ENCODE measurements around the gene PLA2G6.

Gene PLA2G6

GRCh38 chr22:38141217-38141973 lies 40.2 kb downstream of the PLA2G6 start:
- H3K4me1 ChIP-seq (ENCODE audit: control extremely low read depth in 1 of 4, control insufficient read depth in 4 of 4, insufficient read depth in 4 of 4, low read length in 3 of 4), result peaks cover 0 to 11% (median 0%) of the 10 kb centered on the region in 4 experiments
- POLR2A ChIA-PET, result no interaction called here
- H3K4me3 ChIP-seq (ENCODE audit: control insufficient read depth in 1 of 7, extremely low read depth in 1 of 7, insufficient read depth in 4 of 7, low read depth in 2 of 7, low read length in 6 of 7), result no peak overlapping the region
- CTCF ChIA-PET, result interaction anchor here (0.8 to 1.9 kb wide), 3 partner anchors 10 to 68 kb away, joined by 4 to 5 read pairs (median 4); no protein-coding TSS in a partner anchor
- DNase-seq, result no peak
- no peak overlapping the region for H3K27ac ChIP-seq (ENCODE audit: insufficient read depth in 1 of 2, low read depth in 1 of 2, low read length in 2 of 2, poor library complexity in 1 of 2, severe bottlenecking in 2 of 2)
- no peaks in the 10 kb centered on the region for H3K9me3 ChIP-seq (ENCODE audit: control extremely low read depth in 1 of 5, control insufficient read depth in 4 of 5, insufficient read depth in 2 of 5, low read depth in 1 of 5, low read length in 4 of 5)
- H3K27me3 ChIP-seq (replicated peaks in 2 of 5; ENCODE audit: control insufficient read depth in 4 of 5, insufficient read depth in 5 of 5, low read length in 4 of 5), result no peaks in the 10 kb centered on the region
- peaks cover 3 to 47% (median 9%) of the 10 kb centered on the region in 4 experiments for H3K36me3 ChIP-seq (ENCODE audit: control insufficient read depth in 4 of 4, insufficient read depth in 4 of 4, low read length in 3 of 4)
- WGBS (ENCODE audit: insufficient coverage), result 98% methylated on average over 14 of the region's 16 CpGs

GRCh38 chr22:38139901-38140300 lies 41.7 kb downstream of the PLA2G6 start:
- H3K9me3 ChIP-seq (ENCODE audit: control extremely low read depth in 1 of 5, control insufficient read depth in 4 of 5, insufficient read depth in 2 of 5, low read depth in 1 of 5, low read length in 4 of 5), result no peaks in the 10 kb centered on the region
- no peak overlapping the region for H3K4me3 ChIP-seq (ENCODE audit: control insufficient read depth in 1 of 7, extremely low read depth in 1 of 7, insufficient read depth in 4 of 7, low read depth in 2 of 7, low read length in 6 of 7)
- peaks cover 0 to 11% (median 0%) of the 10 kb centered on the region in 4 experiments for H3K4me1 ChIP-seq (ENCODE audit: control extremely low read depth in 1 of 4, control insufficient read depth in 4 of 4, insufficient read depth in 4 of 4, low read length in 3 of 4)
- DNase-seq, result no peak
- POLR2A ChIA-PET, result no interaction called here
- H3K36me3 ChIP-seq (ENCODE audit: control insufficient read depth in 4 of 4, insufficient read depth in 4 of 4, low read length in 3 of 4), result peaks cover 2 to 54% (median 9%) of the 10 kb centered on the region in 4 experiments
- 95% methylated on average over 4 of the region's 11 CpGs for WGBS (ENCODE audit: insufficient coverage)
- H3K27ac ChIP-seq (ENCODE audit: insufficient read depth in 1 of 2, low read depth in 1 of 2, low read length in 2 of 2, poor library complexity in 1 of 2, severe bottlenecking in 2 of 2), result no peak overlapping the region
- CTCF ChIA-PET, result interaction anchor here (0.8 to 1.9 kb wide), 3 partner anchors 11 to 67 kb away, joined by 3 to 5 read pairs (median 4); no protein-coding TSS in a partner anchor
- no peaks in the 10 kb centered on the region for H3K27me3 ChIP-seq (replicated peaks in 2 of 5; ENCODE audit: control insufficient read depth in 4 of 5, insufficient read depth in 5 of 5, low read length in 4 of 5)

- CTCF ChIA-PET, result interaction anchor here (0.8 kb wide), 1 partner anchor 10 kb away, joined by 4 read pairs; no protein-coding TSS in a partner anchor
- no peaks in the 10 kb centered on the region for H3K27me3 ChIP-seq (replicated peaks in 2 of 5; ENCODE audit: control insufficient read depth in 4 of 5, insufficient read depth in 5 of 5, low read length in 4 of 5)
- peaks cover 0 to 11% (median 0%) of the 10 kb centered on the region in 4 experiments for H3K4me1 ChIP-seq (ENCODE audit: control extremely low read depth in 1 of 4, control insufficient read depth in 4 of 4, insufficient read depth in 4 of 4, low read length in 3 of 4)
- WGBS (ENCODE audit: insufficient coverage), result 100% methylated on average over 4 of the region's 5 CpGs
- no peak for DNase-seq
- no peak overlapping the region for H3K4me3 ChIP-seq (ENCODE audit: control insufficient read depth in 1 of 7, extremely low read depth in 1 of 7, insufficient read depth in 4 of 7, low read depth in 2 of 7, low read length in 6 of 7)
- POLR2A ChIA-PET, result no interaction called here
- H3K9me3 ChIP-seq (ENCODE audit: control extremely low read depth in 1 of 5, control insufficient read depth in 4 of 5, insufficient read depth in 2 of 5, low read depth in 1 of 5, low read length in 4 of 5), result no peaks in the 10 kb centered on the region
- H3K27ac ChIP-seq (ENCODE audit: insufficient read depth in 1 of 2, low read depth in 1 of 2, low read length in 2 of 2, poor library complexity in 1 of 2, severe bottlenecking in 2 of 2), result no peak overlapping the region
- peaks cover 2 to 58% (median 11%) of the 10 kb centered on the region in 4 experiments for H3K36me3 ChIP-seq (ENCODE audit: control insufficient read depth in 4 of 4, insufficient read depth in 4 of 4, low read length in 3 of 4)
These were observed 42.7 kb downstream of the PLA2G6 start for GRCh38 chr22:38138961-38139360.

- DNase-seq, result no peak
- peaks cover 0 to 5% (median 0%) of the 10 kb centered on the region in 4 experiments for H3K4me1 ChIP-seq (ENCODE audit: control extremely low read depth in 1 of 4, control insufficient read depth in 4 of 4, insufficient read depth in 4 of 4, low read length in 3 of 4)
- H3K36me3 ChIP-seq (ENCODE audit: control insufficient read depth in 4 of 4, insufficient read depth in 4 of 4, low read length in 3 of 4), result peaks cover 5 to 61% (median 14%) of the 10 kb centered on the region in 4 experiments
- H3K4me3 ChIP-seq (ENCODE audit: control insufficient read depth in 1 of 7, extremely low read depth in 1 of 7, insufficient read depth in 4 of 7, low read depth in 2 of 7, low read length in 6 of 7), result no peak overlapping the region
- POLR2A ChIA-PET, result no interaction called here
- 98% methylated on average over 8 of the region's 9 CpGs for WGBS (ENCODE audit: insufficient coverage)
- no peak overlapping the region for H3K27ac ChIP-seq (ENCODE audit: insufficient read depth in 1 of 2, low read depth in 1 of 2, low read length in 2 of 2, poor library complexity in 1 of 2, severe bottlenecking in 2 of 2)
- CTCF ChIA-PET, result interaction anchor here (0.8 to 1.1 kb wide), 3 partner anchors 24 to 66 kb away, joined by 3 read pairs; partner anchors contain the start of gene PLA2G6
- H3K27me3 ChIP-seq (replicated peaks in 2 of 5; ENCODE audit: control insufficient read depth in 4 of 5, insufficient read depth in 5 of 5, low read length in 4 of 5), result no peaks in the 10 kb centered on the region
- H3K9me3 ChIP-seq (ENCODE audit: control extremely low read depth in 1 of 5, control insufficient read depth in 4 of 5, insufficient read depth in 2 of 5, low read depth in 1 of 5, low read length in 4 of 5), result no peaks in the 10 kb centered on the region
These were observed 43.5 kb downstream of the PLA2G6 start for GRCh38 chr22:38137876-38138687.

- CTCF ChIA-PET, result interaction anchor here (0.9 to 1.3 kb wide), 4 partner anchors 9 to 83 kb away, joined by 3 to 6 read pairs (median 4); no protein-coding TSS in a partner anchor
- peaks cover 6 to 63% (median 18%) of the 10 kb centered on the region in 4 experiments for H3K36me3 ChIP-seq (ENCODE audit: control insufficient read depth in 4 of 4, insufficient read depth in 4 of 4, low read length in 3 of 4)
- WGBS (ENCODE audit: insufficient coverage), result 100% methylated on average over 1 of the region's 1 CpG
These were observed 45.0 kb downstream of the PLA2G6 start for GRCh38 chr22:38136607-38137006.

GRCh38 chr22:38135133-38135706 lies 46.4 kb downstream of the PLA2G6 start:
- DNase-seq, result peak in 2 of 3 donors; percentile 16 to 21
- Histone ChIP-seq H3K27me3 (replicated peaks in 2 of 5; ENCODE audit: control insufficient read depth in 4 of 5, insufficient read depth in 5 of 5, low read length in 4 of 5) (no peaks in the 10 kb centered on the region), H3K27ac (ENCODE audit: insufficient read depth in 1 of 2, low read depth in 1 of 2, low read length in 2 of 2, poor library complexity in 1 of 2, severe bottlenecking in 2 of 2) (no peak overlapping the region), H3K9me3 (ENCODE audit: control extremely low read depth in 1 of 5, control insufficient read depth in 4 of 5, insufficient read depth in 2 of 5, low read depth in 1 of 5, low read length in 4 of 5) (no peaks in the 10 kb centered on the region), H3K4me1 (ENCODE audit: control extremely low read depth in 1 of 4, control insufficient read depth in 4 of 4, insufficient read depth in 4 of 4, low read length in 3 of 4) (no peaks in the 10 kb centered on the region), H3K4me3 (ENCODE audit: control insufficient read depth in 1 of 7, extremely low read depth in 1 of 7, insufficient read depth in 4 of 7, low read depth in 2 of 7, low read length in 6 of 7) (no peak overlapping the region), H3K36me3 (ENCODE audit: control insufficient read depth in 4 of 4, insufficient read depth in 4 of 4, low read length in 3 of 4) (peaks cover 6 to 56% (median 19%) of the 10 kb centered on the region in 4 experiments)
- 97% methylated on average over 3 of the region's 4 CpGs for WGBS (ENCODE audit: insufficient coverage)
- ChIA-PET POLR2A (no interaction called here), CTCF (no interaction called here)

More at GRCh38 chr22:38136607-38137006, 45.0 kb downstream of the PLA2G6 start:
- no peaks in the 10 kb centered on the region for H3K9me3 ChIP-seq (ENCODE audit: control extremely low read depth in 1 of 5, control insufficient read depth in 4 of 5, insufficient read depth in 2 of 5, low read depth in 1 of 5, low read length in 4 of 5)
- no peak overlapping the region for H3K27ac ChIP-seq (ENCODE audit: insufficient read depth in 1 of 2, low read depth in 1 of 2, low read length in 2 of 2, poor library complexity in 1 of 2, severe bottlenecking in 2 of 2)
- no peaks in the 10 kb centered on the region for H3K27me3 ChIP-seq (replicated peaks in 2 of 5; ENCODE audit: control insufficient read depth in 4 of 5, insufficient read depth in 5 of 5, low read length in 4 of 5)
- no peaks in the 10 kb centered on the region for H3K4me1 ChIP-seq (ENCODE audit: control extremely low read depth in 1 of 4, control insufficient read depth in 4 of 4, insufficient read depth in 4 of 4, low read length in 3 of 4)
- DNase-seq, result peak in 2 of 3 donors; percentile 40 to 46
- POLR2A ChIA-PET, result no interaction called here
- H3K4me3 ChIP-seq (ENCODE audit: control insufficient read depth in 1 of 7, extremely low read depth in 1 of 7, insufficient read depth in 4 of 7, low read depth in 2 of 7, low read length in 6 of 7), result no peak overlapping the region
